ENCODE data around the gene LAMC3.
"Not testable (repeated sequence)": the region's sequence is repeated elsewhere in the genome, so short reads cannot be mapped to it uniquely, and the experiment has no call there.

The LAMC3 gene

DNA sequence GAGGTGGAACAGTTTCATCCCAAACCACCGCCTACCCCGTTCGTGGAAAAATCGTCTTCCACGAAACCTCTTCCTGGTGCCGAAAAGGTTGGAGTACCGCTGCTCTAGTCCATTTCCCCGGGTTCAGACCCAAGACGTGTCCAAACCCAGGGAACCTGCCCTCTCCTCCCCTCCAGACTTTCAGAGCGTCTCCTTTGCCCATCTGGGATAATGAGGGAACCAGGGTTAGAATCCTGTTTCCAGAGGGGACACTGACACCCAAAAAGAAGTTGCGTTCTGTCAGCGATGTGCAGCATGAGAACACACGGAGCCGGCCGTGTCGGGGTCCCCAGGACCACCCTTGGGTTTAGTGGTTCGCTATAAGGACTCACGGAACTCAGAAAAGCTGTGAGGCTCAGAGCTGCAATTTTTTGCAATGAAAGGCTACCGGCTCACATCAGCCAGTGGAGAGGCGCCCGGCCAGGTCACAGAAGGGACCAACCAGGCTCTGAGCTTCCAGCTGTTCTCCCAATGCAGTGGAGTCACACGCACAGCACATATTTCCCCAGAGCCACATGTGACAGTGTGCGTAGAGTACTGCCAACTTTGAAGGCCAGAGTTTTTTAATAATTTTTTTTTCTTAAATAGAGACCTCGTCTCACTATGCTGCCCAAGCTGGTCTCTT lies 19.4 kb downstream of the LAMC3 start:
- no peak for DNase-seq (ENCODE audit: low read depth in 1 of 2, low spot score in 1 of 2)

DNA sequence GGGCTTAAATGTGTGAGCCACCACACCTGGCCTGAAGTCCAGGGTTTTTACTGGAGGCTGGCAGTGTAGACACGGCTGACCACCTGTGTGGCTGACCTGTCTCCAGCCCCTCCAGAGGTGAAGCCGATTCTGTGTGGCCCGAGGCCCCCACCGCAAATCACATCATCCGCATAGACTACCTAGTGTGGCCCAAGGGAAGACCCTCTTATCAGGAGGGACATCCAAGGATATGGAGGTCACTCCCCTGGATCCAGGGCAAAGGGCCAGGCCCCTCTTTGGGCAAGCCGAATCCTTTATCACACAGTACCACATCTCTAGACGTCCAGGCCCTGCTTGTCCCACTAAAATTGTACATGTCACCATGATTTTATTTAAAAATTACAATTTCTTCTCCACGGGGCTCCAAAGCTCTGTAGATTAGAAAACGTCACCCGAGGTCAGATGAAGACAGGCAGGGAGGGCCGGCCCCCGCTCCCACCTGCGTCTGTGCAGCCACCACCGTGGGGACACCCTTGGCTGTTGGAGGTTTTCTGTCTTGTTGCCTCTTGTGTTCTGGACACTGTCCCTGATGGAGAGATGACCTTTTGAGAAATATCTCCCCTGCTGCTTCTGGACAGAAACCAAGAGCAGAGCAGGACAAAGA lies 20.1 kb downstream of the LAMC3 start:
- DNase-seq (ENCODE audit: low read depth in 1 of 2, low spot score in 1 of 2), result no peak

DNA sequence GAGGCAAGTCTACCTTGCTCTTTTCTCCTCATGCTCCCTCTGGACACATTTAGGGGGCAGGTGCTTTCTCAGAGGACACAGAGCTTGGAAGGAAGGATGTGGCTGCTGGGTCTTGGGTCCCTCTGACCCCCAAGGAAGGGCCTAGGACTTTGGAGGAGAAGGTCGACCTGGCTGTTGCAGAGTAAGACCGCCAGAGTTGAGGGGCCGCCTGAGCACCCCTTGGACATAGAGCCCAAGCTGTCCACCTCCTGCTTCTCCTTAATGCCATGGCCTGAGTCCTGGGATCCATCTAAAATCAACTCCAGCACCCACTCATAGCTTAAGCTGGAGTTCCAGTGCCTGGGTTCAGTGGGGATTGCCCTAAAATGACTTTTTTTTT lies 20.6 kb downstream of the LAMC3 start:
- no peak for DNase-seq (ENCODE audit: low read depth in 1 of 2, low spot score in 1 of 2)

DNA sequence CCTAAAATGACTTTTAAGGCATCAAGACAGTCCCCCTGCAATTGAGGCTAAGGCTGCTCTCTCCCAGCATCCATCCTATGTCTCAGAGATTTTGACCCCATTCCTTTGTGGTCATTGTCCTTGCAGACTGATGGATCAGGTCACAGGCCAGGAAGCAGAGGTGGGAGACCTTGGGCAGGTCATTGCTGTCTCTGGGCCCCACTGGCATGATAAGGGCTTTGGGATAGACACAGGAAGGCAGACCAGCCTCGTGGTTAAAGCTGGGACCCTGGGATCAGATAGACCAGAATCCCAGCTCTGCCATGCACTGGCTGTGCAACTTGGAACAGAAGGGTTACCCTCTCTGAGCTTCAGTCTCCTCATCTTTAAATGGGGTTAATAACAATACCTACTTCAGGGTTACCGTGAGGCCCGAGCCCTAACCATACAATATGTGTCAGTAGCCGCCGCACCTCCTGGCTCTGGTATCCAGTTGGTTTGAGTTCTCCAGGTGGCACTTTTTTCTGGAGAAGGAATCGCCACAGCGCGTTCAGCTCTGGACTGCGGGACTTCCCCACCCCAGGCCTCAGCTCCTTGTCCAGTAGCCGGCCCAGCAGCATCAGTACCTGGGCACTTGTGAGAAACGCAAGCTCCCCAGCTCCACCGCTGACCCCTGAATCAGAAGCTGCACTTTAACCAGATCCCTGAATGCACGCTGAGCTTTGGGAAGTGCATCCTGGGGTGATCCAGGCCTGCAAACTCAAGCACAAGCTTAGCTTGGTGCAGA lies 21.4 kb downstream of the LAMC3 start:
- no peak for DNase-seq (ENCODE audit: low read depth in 1 of 2, low spot score in 1 of 2)

DNA sequence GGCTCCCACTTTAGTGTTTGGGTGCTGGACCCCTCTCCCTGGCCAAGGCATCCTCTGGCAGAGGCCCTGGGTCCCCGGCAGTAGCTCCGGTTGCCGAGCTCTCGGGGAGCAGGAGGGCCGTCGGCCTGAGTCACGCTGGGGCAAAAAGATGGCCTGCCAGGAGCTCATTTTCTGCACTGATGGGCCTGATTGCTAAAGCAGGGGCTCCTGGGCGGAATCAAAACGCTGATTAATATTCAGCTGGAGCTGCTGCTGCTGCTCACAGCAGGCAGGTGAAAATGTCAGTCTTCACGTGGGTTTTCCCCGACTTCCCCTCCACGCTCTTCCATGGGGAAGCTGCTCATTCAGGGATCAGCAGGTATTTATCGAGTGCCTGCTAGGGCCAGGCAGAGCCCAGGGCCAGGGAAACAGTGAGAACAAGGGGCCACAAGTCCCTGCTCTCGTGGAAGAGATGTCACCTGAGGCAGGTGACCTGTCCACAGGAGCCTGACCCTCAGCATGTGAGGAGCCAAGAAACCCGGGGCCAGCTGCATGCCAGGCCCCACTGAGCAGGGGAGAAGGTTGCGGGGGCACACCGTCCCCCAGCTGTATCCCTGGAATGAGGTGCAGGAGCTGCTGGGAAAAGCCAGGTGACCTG lies 22.1 kb downstream of the LAMC3 start:
- no peak for DNase-seq (ENCODE audit: low read depth in 1 of 2, low spot score in 1 of 2)

DNA sequence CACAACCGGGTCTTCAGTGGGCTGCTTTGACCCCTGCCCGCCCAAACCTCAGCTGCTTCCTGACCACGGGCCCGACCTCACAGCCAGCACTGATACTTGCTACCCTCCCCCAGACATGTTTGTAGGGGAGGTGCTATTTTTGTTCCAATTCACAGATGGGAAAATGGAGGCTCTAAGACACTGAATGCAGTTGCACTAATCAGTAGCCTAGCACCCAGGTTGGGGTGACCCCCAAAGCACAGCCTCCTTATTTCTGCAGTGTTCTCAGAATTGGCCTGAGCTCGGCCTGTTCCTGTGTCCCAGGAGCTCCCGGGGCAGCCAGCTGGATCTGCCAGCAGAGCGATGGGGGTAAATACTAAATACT lies 22.6 kb downstream of the LAMC3 start:
- no peak for DNase-seq (ENCODE audit: low read depth in 1 of 2, low spot score in 1 of 2)

DNA sequence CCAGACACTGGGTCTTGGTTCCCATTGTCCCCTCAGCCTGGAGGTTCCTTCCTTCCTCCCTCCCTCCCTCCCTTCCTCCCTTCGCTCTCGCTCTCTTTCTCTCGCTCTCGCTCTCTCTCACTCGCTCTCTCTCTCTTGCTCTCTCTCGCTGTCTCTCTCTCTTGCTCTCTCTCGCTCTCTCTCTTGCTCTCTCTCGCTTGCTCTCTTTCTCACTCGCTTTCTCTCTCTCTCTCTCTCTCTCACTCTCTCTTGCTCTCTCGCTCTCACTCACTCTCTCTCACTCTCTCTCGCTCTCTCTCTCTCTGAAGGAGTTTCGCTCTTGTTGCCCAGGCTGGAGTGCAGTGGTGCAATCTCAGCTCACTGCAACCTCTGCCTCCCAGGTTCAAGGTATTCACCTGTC lies 23.4 kb downstream of the LAMC3 start:
- DNase-seq (ENCODE audit: low read depth in 1 of 2, low spot score in 1 of 2), result no peak

DNA sequence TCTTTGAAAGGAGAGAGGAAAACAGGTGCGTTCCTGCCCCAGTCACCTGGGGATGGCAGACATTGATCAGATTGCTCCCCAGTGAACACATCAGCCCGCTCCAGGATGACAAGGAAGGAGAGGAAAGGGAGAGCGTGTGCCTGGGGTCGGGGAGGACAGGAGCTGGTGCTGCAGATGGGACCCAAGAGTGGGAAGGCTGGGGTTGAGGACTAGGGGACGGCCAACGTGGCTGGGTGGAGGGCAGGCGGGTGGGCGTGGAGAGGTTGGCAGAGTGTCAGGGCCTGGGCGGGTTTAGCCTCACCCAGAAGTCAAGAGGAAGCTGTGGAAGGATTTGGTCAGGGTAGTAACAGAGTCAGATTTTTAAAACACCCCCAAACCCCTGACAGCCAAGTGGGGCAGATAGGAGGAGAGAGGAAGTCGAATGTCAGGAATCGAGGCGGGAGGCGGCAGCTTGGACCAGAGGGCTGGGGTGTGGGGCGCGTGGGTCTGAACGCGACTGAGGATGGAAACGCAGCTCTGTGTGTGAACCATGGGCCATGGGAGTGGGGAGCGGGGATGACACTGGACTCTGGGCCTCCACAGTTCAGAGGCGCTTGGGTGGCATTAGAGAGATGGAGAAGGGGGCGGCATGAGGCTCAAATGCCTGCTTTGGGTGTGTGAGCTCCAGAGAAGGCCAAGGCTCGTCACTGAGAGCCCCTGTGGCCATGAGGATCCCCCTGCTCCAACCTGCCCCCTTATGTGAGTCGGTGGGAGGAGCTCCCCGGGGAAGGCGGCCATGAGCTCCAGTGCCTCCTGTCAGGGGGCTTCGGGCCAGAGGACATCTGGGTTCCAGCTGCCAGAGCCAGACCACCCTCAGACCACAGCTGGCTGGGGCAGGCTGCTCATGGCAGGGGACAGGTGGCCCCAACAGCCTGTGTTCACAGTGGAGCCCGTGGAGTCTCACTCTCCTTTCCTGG lies 24.6 kb downstream of the LAMC3 start:
- DNase-seq (ENCODE audit: low read depth in 1 of 2, low spot score in 1 of 2), result no peak

DNA sequence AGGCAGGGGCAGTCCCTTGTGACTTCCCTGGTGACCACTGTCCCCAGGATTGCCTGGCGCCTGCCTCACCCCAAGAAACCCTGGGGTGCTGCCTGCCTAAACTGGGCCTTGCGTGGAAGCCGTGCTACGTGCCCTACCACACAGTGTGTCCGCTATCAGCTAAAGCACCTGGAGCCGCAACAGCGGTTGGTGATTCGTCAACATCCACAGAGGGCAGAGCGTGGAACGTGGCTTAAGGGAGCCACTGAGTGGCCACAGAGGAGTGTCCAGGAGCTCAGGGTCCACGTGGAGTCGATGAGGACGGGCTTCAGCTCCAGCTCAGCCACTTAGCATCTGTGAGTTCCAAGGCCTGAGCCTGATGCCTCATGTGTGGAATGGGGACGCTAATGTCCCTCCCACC lies 25.3 kb downstream of the LAMC3 start:
- DNase-seq (ENCODE audit: low read depth in 1 of 2, low spot score in 1 of 2), result no peak

DNA sequence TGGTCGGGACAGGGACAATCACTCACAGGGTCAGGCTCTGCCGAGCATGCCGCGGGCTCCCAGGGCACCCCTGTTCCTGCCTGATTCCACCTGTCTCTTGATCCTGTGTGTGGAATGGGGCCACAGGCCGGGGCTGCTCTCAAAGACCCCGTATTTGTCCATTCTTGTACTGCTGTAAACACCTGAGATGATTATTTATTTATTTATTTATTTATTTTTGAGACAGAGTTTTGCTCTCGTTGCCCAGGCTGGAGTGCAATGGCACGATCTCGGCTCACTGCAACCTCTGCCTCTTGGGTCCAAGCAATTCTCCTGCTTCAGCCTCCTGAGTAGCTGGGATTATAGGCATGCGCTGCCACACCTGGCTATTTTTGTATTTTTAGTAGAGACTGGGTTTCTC lies 25.8 kb downstream of the LAMC3 start:
- DNase-seq (ENCODE audit: low read depth in 1 of 2, low spot score in 1 of 2), result not testable (repeated sequence)

DNA sequence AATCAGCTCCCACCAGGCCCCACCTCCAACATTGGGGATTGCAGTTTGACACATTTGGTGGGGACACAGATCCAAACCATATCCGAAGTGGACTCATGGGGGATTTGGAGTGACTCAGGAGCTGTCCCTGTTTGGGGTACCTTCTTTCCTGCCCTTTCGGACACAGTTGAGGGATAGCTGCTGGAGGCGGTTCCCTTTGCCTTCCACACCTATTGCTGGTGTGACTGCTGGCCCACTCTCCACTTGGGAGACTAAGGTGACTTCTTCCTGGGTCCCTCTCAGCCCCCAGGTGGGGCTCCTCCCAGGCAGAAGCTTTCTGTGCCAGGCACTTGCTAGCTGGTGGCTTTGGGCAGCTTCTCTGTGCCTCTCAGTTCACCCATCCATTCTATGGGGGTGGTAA lies 26.6 kb downstream of the LAMC3 start:
- DNase-seq (ENCODE audit: low read depth in 1 of 2, low spot score in 1 of 2), result no peak

DNA sequence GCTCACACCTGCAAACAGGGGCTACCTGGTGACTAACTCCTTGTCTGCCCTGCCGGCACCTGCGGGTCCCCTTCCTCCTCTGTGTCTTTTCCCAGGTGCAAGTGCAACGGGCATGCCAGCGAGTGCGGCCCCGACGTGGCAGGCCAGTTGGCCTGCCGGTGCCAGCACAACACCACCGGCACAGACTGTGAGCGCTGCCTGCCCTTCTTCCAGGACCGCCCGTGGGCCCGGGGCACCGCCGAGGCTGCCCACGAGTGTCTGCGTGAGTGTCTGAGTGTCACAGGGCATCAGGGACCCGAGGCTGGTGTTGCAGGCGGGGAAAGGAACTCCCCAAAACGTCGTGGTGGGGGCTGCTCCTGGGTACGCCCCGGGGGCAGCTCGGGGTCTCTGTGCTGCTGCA lies 27.1 kb downstream of the LAMC3 start:
- no peak for DNase-seq (ENCODE audit: low read depth in 1 of 2, low spot score in 1 of 2)

DNA sequence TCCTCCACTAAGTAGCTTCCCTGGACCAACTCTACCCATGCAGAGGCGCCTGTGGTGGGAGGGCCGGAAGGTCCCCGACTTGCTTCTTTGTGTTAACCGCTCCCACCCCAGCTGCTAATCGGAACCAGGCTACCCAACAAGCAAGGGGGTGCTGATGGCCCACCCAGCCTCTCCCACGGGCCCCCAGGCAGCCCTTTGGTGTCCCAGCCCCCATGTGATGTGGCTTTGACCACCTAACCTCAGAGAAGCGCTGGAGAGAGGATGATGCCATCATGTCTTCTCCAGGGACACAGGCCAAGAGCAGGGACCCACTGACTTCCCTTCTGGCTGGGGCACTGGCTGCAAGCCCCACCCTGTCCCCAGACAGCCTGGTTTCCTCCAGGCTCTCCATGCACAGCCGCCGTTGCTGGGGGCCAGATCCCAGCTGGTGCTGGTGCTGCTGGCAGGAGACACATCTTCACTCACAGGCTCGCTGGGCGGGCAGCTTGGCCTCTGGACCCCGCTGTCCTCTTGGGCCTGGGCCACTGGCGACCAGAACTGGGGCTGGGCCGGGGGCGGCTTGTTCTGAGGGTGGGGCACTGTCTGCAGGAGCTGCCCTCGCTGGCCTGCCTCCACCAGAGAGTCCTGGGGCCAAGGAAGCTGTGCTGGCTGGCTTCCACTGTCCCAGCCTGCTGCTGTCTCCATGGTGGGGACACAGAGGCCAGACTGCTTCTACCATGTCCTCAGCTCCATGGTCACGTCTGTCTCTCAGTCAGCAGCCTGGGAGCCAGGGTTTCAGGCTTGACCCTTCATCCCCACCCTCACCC lies 27.8 kb downstream of the LAMC3 start:
- DNase-seq (ENCODE audit: low read depth in 1 of 2, low spot score in 1 of 2), result no peak

DNA sequence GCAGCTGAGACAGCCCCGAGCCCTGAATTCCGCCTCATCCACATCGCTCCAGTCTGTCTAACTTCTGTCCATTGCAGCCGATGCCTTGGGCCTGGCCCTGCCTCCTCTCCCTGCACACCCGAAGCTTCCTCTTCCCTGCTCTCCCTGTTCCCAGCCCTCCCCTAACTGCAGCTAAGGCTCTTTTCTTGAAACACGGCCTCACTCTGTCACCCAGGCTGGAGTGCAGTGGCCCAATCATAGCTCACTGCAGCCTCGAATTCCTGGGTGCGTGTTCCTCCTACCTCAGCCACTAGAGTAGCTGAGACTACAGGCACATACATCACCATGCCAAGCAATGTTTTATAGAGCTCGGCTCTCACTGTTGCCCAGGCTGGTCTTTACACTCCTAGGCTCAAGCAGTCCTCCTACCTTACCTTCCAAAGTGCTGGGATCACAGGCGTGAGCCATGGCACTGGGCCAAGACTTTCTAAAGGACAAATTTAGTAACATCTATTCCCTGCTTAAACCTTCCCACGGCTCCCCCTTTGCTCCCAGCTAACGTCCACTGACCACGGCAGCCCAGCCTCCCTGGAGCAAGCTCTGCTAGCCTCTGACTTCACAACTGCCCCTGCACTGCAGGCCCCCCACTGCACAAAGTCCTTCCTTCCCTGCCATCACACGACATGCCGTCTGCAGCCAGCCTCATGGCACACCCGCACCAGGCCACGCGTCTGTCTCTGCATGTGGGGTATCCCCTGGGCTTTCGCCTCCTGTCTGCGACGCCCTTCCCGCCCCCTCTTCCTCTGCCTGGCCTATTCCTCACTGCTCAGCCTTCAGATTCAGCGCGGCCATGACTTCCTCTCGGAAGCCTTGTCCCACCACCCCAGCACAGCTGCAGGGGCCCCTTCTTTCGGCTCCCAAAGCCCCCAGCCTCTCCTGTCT lies 28.6 kb downstream of the LAMC3 start:
- DNase-seq (ENCODE audit: low read depth in 1 of 2, low spot score in 1 of 2), result no peak

DNA sequence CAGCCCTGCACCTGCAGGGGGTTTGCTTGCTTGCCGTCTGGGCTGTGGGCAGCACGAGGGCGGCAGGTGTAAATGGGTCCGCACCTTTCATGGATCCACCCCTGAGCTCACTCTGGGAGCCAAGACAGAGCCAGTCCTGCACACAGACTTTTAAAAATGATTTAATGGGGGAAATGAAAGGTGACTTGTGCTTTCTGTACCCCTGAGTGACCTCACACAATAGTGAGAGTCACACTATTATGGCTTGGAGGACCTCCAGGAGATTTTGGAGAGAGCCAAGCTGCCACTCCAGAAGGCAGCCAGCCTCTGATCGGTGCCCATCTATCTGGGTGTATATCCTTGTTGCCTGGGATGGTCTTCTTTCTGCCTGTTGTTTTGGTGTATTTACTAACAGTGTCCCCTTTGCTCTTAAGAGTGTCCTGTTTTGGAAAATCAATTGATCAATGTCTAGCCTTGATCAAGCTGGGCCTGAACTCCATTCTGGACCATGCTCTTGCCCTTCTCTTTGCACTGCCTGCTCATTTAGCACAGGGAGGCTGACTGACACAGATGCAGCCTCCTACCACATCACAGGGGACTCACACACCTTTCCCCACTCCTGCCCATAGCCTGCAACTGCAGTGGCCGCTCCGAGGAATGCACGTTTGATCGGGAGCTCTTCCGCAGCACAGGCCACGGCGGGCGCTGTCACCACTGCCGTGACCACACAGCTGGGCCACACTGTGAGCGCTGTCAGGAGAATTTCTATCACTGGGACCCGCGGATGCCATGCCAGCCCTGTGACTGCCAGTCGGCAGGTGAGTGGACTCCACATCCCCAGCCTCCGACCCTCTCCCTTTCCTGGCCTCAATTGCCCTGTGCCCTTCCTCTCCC lies 29.5 kb downstream of the LAMC3 start:
- DNase-seq (ENCODE audit: low read depth in 1 of 2, low spot score in 1 of 2), result no peak

DNA sequence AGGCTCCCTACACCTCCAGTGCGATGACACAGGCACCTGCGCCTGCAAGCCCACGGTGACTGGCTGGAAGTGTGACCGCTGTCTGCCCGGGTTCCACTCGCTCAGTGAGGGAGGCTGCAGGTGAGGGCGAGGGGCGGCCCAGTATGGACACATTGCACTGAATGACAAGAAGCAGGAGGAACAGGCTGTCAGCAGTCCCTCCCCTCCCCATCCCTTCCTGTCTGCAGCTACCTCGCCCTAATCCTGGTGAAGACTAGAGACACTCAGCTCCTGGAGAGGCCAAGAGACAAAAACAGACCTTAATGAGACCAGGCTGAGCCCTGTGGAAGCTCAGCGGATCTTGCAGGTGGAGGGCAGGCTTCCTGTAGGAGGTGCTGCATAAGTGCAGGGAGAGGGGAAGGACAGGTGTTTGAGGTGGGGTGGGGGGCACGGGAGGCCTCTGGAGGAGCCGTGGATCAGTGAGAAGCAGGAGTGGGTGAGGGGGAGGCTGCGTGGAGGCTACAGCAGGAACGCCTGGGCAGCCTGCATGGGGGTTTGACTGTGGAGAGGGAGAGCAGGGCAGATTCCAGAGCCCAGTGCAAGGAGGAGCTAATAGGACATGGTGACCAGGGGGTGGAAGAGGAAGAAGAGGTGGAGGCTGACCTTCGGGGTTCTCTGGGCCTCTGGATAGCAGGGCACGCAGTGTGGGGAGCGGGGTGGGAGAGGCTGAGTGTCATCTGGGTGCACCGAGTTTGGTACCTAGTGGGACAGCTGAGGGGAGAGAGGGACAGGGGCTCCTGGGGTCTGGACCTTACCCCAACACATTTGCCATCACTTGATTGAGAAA lies 30.4 kb downstream of the LAMC3 start:
- DNase-seq (ENCODE audit: low read depth in 1 of 2, low spot score in 1 of 2), result no peak

DNA sequence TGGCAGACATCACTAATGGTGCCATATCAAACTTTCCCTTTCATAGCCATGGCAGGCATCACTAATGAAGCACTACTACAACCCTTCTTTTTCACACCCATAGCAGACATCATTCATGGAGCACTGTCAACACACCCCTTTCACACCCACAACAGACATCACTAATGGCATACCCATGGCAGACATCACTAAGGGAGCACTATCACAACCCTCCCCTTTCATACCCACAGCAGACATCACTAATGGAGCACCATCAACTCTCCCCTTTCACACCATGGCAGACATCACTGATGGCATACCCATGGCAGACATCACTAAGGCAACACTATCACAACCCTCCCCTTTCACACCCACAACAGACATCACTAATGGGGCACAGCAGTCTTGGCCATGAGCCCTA lies 33.7 kb downstream of the LAMC3 start:
- no peak for DNase-seq (ENCODE audit: low read depth in 1 of 2, low spot score in 1 of 2)

Data from activated CD4-positive, alpha-beta T cell treated with anti-CD3 and anti-CD28 coated beads, Interleukin-2, amount 50 U/mL, for 24 hours (primary cell).